HG03575 (cell line): ENCODE results near the gene DNAJC1.
"Not testable (repeated sequence)": the region's sequence is repeated elsewhere in the genome, so short reads cannot be mapped to it uniquely, and the experiment has no call there.

Experiments used
- ATAC-seq: cut with Tn5 transposase; IDR thresholded peaks from one replicate; pipeline ENCODE4 v1.9.1; 2021; ENCODE audit not compliant: unreplicated experiment, insufficient number of reproducible peaks, low FRiP score; ENCODE audit errors: extremely low read depth

The DNAJC1 gene

DNA sequence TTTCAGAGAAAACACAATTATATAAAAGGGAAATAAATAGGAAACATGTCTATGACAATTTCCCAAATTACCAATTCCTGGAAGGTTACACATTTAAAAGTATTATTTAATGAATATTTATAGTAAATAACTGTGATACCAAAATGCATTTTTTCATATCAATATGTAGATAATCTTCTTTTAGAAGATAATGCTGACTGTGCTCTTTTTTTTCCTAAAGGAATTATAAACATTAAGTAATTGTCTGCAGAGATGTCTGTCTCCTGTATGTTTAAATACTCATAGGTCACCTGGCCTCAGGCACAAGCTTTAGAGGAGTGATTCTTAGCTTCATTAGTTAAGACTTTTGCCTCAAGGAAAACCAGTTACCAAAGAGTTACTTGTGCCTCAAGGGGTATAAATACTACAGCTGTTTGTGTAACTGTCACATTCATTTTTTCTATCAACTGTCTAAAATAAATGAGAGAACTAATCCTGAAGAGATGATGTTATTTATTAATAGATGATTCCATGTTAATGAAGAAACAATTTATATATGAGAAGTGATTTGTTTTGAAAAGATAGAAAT is 77.1 kb downstream of the DNAJC1 start:
- ATAC-seq = no peak

- no peak for ATAC-seq
Measured at GRCh38 chr10:21925851-21926250, 77.7 kb downstream of the DNAJC1 start.

GRCh38 chr10:21924511-21924910 is 79.0 kb downstream of the DNAJC1 start:
- no peak for ATAC-seq

GRCh38 chr10:21920633-21921032 is 82.9 kb downstream of the DNAJC1 start:
- ATAC-seq = no peak

DNA sequence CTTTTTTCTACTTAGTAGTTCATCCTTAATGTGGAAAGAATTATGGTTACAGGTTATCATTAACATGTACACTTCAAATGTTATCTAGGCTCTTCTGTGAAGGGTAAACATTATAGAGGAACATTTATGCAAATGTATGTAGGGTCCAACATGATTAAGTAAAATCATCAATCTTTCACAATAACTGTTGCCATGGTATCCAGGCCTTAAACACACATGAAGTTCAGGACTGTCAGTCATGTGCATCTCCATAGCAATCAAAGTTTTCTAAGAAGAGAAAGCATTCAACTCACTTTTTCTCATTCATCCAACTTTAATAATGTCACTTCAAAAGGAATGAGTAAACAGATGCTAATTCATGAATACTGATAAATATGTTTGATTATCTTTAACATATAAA is 83.6 kb downstream of the DNAJC1 start:
- ATAC-seq = no peak

GRCh38 chr10:21919117-21919516 is 84.4 kb downstream of the DNAJC1 start:
- ATAC-seq = no peak

GRCh38 chr10:21912625-21913024 is 90.9 kb downstream of the DNAJC1 start:
- ATAC-seq = no peak

- ATAC-seq = no peak
Measured at GRCh38 chr10:21910798-21911197, 92.7 kb downstream of the DNAJC1 start.

DNA sequence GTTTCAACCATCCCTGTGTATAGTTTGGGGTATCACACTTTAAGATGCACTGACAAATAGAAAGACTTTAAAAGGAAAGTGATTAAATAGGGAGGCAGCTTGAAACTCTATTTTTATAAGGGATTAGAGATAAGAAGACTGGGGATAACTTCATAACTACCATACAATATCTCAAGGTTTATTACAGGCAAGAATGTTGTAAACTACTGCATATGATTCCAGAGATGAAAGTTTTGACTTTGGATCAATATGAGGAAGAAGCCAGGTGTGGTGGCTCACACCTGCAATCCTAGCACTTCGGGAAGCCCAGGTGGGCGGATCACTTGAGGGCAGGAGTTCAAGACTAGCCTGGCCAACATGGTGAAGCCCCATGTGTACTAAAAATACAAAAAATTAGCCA is 96.1 kb downstream of the DNAJC1 start:
- ATAC-seq = no peak

GRCh38 chr10:21904930-21905329 is 98.6 kb downstream of the DNAJC1 start:
- ATAC-seq = no peak

GRCh38 chr10:21899736-21900135 is 103.8 kb downstream of the DNAJC1 start:
- ATAC-seq = no peak

DNA sequence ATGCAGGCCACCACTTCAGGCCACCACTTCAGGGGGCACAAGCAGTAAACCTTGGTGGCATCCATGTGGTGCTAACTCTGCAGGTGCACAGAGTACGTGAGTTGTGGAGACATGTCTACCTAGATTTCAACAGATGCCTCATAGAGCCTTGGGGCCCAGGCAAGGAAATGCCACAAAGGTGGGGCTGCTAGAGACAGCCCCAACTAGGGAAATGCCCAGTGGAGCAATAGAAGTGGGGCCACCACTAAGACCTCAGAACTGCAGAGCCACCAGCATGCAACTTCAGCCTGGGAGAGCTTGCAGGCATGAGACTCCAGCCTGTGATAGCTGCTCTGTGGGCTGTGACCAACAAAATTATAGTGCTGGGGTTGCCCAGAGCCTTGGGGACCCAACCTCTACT is 107.6 kb downstream of the DNAJC1 start:
- no peak for ATAC-seq

DNA sequence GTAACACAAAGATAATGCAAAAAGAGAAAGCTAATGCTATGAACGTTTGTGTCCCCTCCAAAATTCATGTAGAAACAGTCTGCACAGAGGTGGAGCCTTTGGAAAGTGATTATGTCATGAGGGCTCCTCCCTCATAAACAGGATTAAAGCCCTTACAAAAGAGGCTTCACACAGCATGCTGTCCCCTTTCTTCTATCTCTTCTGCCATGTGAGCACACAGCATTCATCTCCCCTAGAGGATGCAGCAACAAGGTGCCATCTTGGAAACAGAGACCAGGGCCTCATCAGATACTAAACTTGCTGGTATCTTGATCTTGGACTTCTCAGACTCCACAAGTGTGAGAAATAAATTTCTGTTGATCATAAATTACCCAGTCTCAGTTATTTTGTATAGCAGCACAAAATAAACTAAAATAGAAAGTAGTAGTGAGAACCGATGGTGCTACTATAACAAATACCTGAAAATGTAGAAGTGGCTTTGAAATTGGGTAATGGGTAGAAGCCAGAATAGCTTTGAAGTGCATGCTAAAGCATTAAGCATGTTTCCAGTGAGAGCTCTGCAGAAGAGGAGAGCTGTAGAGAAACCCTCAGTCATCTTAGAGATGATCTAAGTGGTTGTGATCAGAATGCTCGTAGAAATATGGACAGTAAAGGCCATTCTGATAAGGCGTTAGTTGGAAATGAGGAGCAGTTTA is 108.7 kb downstream of the DNAJC1 start:
- ATAC-seq = no peak

DNA sequence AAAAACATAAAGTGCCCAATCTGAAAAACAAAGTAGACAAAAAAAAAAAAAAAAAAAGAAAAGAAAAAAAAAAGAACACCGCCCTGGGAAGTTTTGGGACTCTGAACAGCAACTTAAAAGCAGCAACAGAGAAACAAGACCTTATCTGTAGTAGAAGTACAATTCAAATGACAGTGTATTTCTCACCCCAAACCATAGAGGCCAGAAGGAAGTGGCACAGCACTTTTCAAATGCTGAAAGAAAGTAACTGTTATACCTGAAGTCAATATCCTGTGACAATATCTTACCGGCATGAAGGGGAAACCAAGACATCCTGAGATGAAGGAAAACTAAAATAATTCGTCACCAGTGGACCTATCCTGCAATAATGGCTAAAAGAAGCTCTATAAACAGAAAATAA is 112.1 kb downstream of the DNAJC1 start:
- no peak for ATAC-seq

GRCh38 chr10:21889477-21890275 is 113.9 kb downstream of the DNAJC1 start:
- ATAC-seq = peak; percentile 5

- ATAC-seq = peak; percentile 66
Measured at GRCh38 chr10:21888959-21889358, 114.6 kb downstream of the DNAJC1 start.

- ATAC-seq = no peak
Measured at GRCh38 chr10:21885940-21886339, 117.6 kb downstream of the DNAJC1 start.

DNA sequence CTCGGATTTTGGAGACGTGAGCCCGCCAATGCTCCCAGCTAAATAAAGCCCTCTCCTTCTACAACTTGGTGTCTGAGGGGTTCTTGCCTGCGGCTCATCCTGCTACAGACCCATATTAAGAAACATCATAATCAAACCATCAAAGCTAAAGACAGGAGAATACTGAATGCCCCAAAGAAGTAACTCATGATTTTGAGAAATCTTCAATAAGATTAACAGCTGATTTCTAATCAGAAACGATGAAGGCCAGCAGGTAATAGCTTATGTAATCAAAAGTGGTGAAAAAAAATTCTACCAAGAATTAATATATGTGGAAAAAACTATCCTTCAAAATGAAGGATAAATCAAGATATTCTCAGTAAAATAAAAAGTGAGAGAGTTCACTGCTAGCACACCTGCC is 130.3 kb downstream of the DNAJC1 start:
- no peak for ATAC-seq

DNA sequence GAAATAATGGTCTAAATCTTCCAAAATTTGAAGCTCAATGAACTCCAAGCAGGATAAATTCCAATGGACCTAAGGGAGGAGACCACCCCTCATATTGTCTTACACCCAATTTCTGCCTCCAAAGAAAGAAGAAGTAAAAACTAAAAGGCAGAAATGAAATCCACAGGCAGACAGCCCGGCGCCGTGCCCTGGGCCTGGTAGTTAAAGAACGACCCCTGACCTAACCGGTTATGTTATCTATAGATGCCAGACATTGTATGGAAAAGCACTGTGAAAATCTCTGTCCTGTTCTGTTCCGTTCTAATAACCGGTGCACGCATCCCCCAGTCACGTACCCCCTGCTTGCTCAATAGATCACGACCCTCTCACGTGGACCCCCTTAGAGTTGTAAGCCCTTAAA is 130.8 kb downstream of the DNAJC1 start:
- ATAC-seq = not testable (repeated sequence)

DNA sequence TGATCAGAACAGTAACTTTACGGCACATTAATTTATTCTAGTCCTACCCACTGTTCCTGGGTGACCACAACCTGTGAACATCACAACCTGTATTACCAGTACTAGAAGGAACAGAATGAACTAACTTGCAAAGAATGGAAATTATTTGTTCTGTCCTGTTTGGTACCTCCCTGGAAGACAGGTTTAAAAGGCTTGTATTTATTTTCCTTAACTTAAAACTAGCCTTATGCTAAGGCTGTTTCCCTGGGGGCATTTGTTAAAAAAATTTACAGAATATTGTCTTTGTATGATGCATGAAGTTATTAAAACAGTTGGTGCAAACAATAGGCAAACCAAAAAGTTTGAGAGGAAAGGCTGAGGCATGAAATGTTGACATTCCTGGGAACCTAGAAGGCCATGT is 132.7 kb downstream of the DNAJC1 start:
- no peak for ATAC-seq
